Small intestine (tissue), 16 donors: ENCODE measurements around the gene NUP205. TPM values are rescaled to one million over a fixed set of nuclear protein-coding genes. Genes with fewer than 3 reads are reported as not detected.
A peak's percentile ranks its signal among the peaks of the same experiment; 100 is the strongest.

Source experiments
- DNase-seq, 2 donors: peaks; one replicate each; pipeline versions ENCODE4 v3.0.0 to v3.0.0-alpha.2; 2013
- FAIRE-seq: peaks from 2 replicates; lab custom pipeline; 2012; peaks lifted over from hg19 to GRCh38; lab: Jason Lieb, UNC
- H3K27ac ChIP-seq, 3 donors: one replicate each; pipeline ENCODE4 v1.5.1; 2013; ENCODE audit warnings: low read length in 2 of 3, mild to moderate bottlenecking in 2 of 3, control low read depth in 1 of 3, inconsistent platforms in 1 of 3, low read depth in 1 of 3, moderate library complexity in 1 of 3
- H3K27me3 ChIP-seq, 3 donors: one replicate each; pipeline ENCODE4 v1.6.1; 2013; ENCODE audit warnings: low read length in 3 of 3, inconsistent platforms in 1 of 3; ENCODE audit not compliant: control insufficient read depth in 3 of 3, insufficient read depth in 3 of 3
- H3K36me3 ChIP-seq, 3 donors: one replicate each; pipeline ENCODE4 v1.6.1; 2013; ENCODE audit warnings: low read length in 3 of 3, inconsistent platforms in 1 of 3, low read depth in 1 of 3, mild to moderate bottlenecking in 1 of 3, moderate library complexity in 1 of 3; ENCODE audit not compliant: control insufficient read depth in 3 of 3, insufficient read depth in 2 of 3
- H3K4me1 ChIP-seq, 3 donors: one replicate each; pipeline ENCODE4 v1.6.1; 2013; ENCODE audit warnings: low read length in 2 of 3, inconsistent platforms in 1 of 3, low read depth in 1 of 3, mild to moderate bottlenecking in 1 of 3, moderate library complexity in 1 of 3; ENCODE audit not compliant: control insufficient read depth in 3 of 3, insufficient read depth in 2 of 3
- H3K4me3 ChIP-seq, 3 donors: one replicate each; pipeline ENCODE4 v1.5.1; 2013; ENCODE audit warnings: low read length in 3 of 3, control low read depth in 1 of 3, inconsistent platforms in 1 of 3, low read depth in 1 of 3, mild to moderate bottlenecking in 1 of 3, moderate library complexity in 1 of 3
- H3K9me3 ChIP-seq, 2 donors: one replicate each; pipeline ENCODE4 v1.6.1; 2013; ENCODE audit warnings: low read depth in 1 of 2, low read length in 1 of 2; ENCODE audit not compliant: control insufficient read depth in 2 of 2, insufficient read depth in 1 of 2
- WGBS, 3 donors: extraction: QIAGEN DNeasy Blood & Tissue Kit; methylation state at CpG; one replicate each; pipeline ENCODE4 v1.1.7; 2013; 5-methylcytosine and 5-hydroxymethylcytosine counted together
- long read RNA-seq, 10 donors: transcript quantifications; one replicate each; lab custom pipeline, GENCODE V29; 2026
- polyA plus RNA-seq, 4 donors: library from polyadenylated mRNA; stranded (reverse) in 3 of 4; unstranded in 1 of 4; fragments of 200-250 nt in 3 of 4; fragments of 120-200 nt in 1 of 4; gene quantifications; one replicate each; pipeline versions ENCODE4 v1.2.1 to v1.2.3, GENCODE V29; 2013
- donor health status: healthy with polysubstance abuse.
- donor health status: control.
- donor health status: control.
- donor health status: Bipolar disorder and iron deficiency.
- donor health status: healthy.

The NUP205 gene, protein sequence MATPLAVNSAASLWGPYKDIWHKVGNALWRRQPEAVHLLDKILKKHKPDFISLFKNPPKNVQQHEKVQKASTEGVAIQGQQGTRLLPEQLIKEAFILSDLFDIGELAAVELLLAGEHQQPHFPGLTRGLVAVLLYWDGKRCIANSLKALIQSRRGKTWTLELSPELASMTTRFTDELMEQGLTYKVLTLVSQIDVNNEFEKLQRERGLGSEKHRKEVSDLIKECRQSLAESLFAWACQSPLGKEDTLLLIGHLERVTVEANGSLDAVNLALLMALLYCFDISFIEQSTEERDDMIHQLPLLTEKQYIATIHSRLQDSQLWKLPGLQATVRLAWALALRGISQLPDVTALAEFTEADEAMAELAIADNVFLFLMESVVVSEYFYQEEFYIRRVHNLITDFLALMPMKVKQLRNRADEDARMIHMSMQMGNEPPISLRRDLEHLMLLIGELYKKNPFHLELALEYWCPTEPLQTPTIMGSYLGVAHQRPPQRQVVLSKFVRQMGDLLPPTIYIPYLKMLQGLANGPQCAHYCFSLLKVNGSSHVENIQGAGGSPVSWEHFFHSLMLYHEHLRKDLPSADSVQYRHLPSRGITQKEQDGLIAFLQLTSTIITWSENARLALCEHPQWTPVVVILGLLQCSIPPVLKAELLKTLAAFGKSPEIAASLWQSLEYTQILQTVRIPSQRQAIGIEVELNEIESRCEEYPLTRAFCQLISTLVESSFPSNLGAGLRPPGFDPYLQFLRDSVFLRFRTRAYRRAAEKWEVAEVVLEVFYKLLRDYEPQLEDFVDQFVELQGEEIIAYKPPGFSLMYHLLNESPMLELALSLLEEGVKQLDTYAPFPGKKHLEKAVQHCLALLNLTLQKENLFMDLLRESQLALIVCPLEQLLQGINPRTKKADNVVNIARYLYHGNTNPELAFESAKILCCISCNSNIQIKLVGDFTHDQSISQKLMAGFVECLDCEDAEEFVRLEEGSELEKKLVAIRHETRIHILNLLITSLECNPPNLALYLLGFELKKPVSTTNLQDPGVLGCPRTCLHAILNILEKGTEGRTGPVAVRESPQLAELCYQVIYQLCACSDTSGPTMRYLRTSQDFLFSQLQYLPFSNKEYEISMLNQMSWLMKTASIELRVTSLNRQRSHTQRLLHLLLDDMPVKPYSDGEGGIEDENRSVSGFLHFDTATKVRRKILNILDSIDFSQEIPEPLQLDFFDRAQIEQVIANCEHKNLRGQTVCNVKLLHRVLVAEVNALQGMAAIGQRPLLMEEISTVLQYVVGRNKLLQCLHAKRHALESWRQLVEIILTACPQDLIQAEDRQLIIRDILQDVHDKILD (N-terminal part only)
- polyA plus RNA-seq = 10 to 100 TPM; 17.6 to 37.9 (median 25.6) TPM
- long read RNA-seq, donor 1, partial matches to known transcripts = 9 of 12 reads
- long read RNA-seq, donor 1, other reads (novel, unspliced or antisense) = 0 of 12 reads
- long read RNA-seq, donor 2, partial matches to known transcripts = 0 of 1 reads
- long read RNA-seq, donor 2, other reads (novel, unspliced or antisense) = 0 of 1 reads
- long read RNA-seq, donor 3, partial matches to known transcripts = 5 of 7 reads
- long read RNA-seq, donor 3, other reads (novel, unspliced or antisense) = 0 of 7 reads
- long read RNA-seq, donor 4 = 0 reads
- long read RNA-seq, donor 5 = 0 reads
- long read RNA-seq, donor 6 = 0 reads
- long read RNA-seq, donor 7 = 0 reads
- long read RNA-seq, donor 8 = 0 reads
- long read RNA-seq, donor 9, partial matches to known transcripts = 0 of 1 reads
- long read RNA-seq, donor 9, other reads (novel, unspliced or antisense) = 0 of 1 reads
- long read RNA-seq, donor 10, partial matches to known transcripts = 8 of 9 reads
- long read RNA-seq, donor 10, other reads (novel, unspliced or antisense) = 0 of 9 reads

DNA sequence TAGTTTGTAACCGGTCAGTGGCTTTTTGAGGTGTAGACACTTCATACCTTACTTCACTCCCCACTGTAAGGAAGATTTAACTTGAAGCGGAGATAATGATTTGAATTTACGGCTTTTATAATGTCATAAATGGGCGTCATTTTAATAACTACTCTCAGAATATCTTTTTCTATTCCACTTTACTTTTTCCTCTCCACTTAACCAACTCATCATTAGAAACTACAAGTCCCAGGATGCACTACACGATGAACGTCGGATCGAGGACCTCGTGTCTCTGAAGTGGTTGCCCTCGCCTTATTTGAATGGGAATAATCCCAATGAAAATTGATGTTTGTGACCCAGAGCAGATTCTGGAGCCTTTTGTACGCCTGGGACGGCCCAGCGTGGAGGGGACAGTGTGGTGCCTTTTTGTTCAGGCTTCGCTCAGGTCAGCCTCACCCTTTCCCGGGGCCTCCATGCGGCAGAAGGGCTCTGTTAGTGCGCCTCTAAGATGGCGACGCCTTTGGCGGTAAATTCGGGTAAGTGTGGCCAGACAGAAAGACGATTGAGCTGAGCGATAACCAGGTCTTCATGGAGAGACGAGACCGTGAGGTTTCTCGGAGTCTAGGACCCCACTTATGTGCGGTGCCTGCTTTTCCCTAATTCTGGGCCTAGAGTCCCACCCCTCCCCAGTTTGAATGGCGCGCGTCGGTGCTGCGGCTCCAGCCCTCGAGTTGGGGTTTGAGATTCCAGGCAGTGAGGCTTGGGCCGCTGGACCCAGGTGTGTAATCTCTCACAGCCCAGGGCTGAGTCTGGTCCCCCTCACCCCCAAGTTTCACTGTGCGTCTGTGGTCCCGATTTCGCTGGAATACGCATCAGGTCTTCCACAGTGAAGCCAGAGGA, at the start of gene NUP205:
Gene NUP205, plus strand, starts transcription at position 463 of the 882 bp plus-strand sequence. Its CDS starts 28 bp downstream, at position 491.
- H3K27me3 ChIP-seq = no peaks in the 10 kb centered on the region
- H3K36me3 ChIP-seq = no peaks in the 10 kb centered on the region
- WGBS, 3 donors = 2 to 3% (median 2%) methylated on average over 38 of the region's 38 CpGs
- H3K4me1 ChIP-seq = no peaks in the 10 kb centered on the region
- DNase-seq (peak; percentile 73 to 95), FAIRE-seq (no peak)
- no peaks in the 10 kb centered on the region for H3K9me3 ChIP-seq
- H3K4me3 ChIP-seq = peak within 1 kb of the TSS; percentile 66 to 97 (median 68)
- H3K27ac ChIP-seq = peak within 1 kb of the TSS; percentile 45 to 95 (median 91)

DNA sequence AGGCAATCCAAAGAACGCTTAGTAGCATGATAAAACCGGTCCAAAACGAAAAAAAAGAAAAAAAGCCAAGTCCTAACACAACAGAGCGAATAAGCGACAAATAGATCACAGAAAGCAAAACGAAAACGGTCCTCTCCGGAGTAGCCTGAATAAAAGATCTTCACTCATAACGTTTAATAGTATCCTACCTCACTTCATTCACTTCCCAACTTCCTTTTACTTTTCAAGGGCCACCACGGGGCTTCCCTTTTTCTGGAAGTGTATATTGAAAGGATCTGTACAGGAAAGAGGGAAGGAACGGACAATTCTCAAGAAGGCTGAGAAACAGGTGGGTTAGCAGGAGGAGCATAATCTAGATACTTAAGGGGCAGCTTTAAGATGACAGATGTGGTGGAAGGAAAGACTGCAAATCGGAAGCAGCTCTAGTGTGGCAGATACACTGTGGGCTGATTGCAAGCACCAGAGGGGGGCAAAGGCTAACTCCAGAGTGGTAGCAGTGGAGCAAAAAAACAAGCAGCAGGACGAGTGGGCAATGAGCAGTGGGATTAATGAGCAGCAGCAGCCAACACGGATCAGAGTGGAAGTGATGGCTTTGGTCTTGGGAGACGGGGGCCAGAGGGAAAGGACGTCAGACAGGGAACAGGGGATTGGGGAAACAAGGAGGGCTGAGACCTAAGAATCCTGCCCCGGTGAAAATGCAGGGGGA, 48.7 kb upstream of the NUP205 start:
- H3K27me3 ChIP-seq = no peaks in the 10 kb centered on the region
- WGBS, 3 donors = 1% methylated on average over 17 of the region's 17 CpGs
- peaks cover 0 to 2% (median 2%) of the 10 kb centered on the region in 3 donors for H3K4me1 ChIP-seq
- no peaks in the 10 kb centered on the region for H3K36me3 ChIP-seq
- H3K27ac ChIP-seq = peak overlapping the region; percentile 8 to 96 (median 90)
- FAIRE-seq = no peak
- H3K9me3 ChIP-seq = no peaks in the 10 kb centered on the region
- peak overlapping the region; percentile 53 to 74 (median 69) for H3K4me3 ChIP-seq
- DNase-seq = peak; percentile 51 to 72

DNA sequence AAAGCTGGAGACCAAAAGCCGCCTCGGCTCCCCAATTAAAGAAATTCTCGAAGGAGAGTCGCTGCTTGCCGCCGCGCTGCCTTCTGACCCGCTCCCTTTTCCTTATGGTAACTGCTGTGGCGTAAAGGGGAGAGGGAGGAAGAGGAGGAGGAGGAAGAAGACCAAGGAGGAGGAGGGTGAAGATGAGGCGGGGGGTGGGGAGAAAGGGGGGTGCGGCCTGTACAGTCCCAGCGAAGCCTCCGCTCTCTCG, 48.2 kb upstream of the NUP205 start:
- Histone ChIP-seq H3K9me3 (no peaks in the 10 kb centered on the region), H3K4me1 (peaks cover 0 to 2% (median 2%) of the 10 kb centered on the region in 3 donors), H3K27ac (peak overlapping the region; percentile 8 to 96 (median 90)), H3K36me3 (no peaks in the 10 kb centered on the region), H3K27me3 (no peaks in the 10 kb centered on the region), H3K4me3 (peak overlapping the region; percentile 53 to 74 (median 69))
- WGBS, 3 donors = 0% methylated on average over 13 to 14 of the region's 14 CpGs
- FAIRE-seq (no peak), DNase-seq (no peak)

DNA sequence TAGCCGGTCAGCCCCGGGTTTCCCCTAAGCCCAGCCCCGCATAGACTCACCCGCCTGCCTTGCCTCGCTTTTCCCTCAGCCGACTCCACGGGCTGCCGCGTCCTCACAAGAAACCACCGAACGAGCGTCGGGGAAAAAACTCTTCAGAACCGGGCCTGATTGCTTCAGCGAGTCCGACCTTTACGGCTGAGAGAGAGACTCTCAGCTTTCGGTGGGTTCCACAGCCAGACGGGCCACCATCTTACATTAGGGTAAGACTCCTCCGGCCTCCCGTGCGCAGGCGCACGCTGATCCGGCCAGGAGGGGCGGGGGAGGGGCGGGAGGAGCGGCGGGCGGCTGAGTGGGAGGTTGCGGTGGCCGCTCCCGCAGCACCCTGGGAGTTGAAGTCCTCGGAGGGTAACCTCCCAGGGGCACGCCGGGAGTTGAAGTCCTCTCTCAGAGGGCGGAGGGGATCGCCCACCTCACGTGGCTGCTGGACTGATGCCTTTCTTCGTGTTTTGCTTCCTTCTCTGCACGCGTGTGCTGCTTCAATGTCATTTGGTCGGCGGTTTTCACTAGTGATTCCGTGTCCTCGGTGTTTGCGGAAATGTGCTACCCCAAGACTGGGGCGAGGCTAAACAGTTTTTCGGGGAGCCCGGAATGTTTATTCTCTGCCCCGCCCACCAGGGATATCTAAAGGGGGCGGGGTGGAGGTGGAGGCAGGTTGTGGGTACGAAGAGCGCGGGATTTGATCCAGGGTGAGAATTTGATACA, 47.7 kb upstream of the NUP205 start, which contains the start of gene CNOT4:
Gene CNOT4, minus strand, starts transcription at position 264 of the 753 bp plus-strand sequence. CDS start 71,771 bp downstream, outside the sequence.
- Histone ChIP-seq H3K27ac (peak within 1 kb of the TSS; percentile 8 to 96 (median 90)), H3K36me3 (no peaks in the 10 kb centered on the region), H3K4me1 (peaks cover 0 to 2% (median 2%) of the 10 kb centered on the region in 3 donors), H3K9me3 (no peaks in the 10 kb centered on the region), H3K27me3 (no peaks in the 10 kb centered on the region), H3K4me3 (peak within 1 kb of the TSS; percentile 53 to 74 (median 69))
- WGBS, 3 donors = 0 to 1% (median 0%) methylated on average over 54 to 55 of the region's 55 CpGs
- FAIRE-seq = no peak
- DNase-seq = peak; percentile 97 to 98

DNA sequence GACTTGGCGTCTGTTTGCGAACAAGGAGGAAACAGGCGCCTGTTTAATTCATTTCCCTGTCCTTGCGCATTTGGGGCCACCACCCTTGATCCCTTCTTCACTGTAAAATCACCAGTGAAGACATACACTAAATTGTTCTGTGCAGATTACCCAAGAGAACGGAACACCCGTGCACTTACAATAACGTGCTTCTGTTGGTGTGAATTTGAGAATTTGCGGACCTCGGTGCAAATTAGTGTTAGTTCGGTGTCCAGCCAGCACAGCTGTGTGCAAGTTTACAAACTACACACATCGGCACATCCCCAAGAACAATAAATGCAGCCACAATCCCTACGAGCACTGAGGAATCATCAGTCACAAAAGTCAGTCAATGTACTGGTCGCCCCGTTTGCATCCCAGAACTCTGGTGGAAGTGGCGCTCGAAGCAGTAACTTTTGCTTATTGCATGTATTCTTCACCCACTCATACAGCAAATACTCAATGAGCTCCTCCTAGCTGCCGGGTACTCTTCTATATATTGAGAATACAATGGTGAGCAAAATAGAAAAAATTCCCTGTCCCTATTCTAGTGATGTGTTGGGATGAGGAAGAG, 47.0 kb upstream of the NUP205 start:
- H3K27ac ChIP-seq = peak overlapping the region in 2 of 3 donors; percentile 18 to 50
- H3K27me3 ChIP-seq = no peaks in the 10 kb centered on the region
- peaks cover 0 to 2% (median 2%) of the 10 kb centered on the region in 3 donors for H3K4me1 ChIP-seq
- H3K36me3 ChIP-seq = no peaks in the 10 kb centered on the region
- no peak for DNase-seq
- peak overlapping the region in 2 of 3 donors; percentile 53 to 74 for H3K4me3 ChIP-seq
- no peak for FAIRE-seq
- 1 to 2% (median 1%) methylated on average over 17 of the region's 17 CpGs for WGBS, 3 donors
- H3K9me3 ChIP-seq = no peaks in the 10 kb centered on the region
